Osteoblast (primary cell): Measurements from ENCODE around the gene ITGA6. TPM values are rescaled to one million over a fixed set of nuclear protein-coding genes. Genes with fewer than 3 reads are reported as not detected.

Source experiments
- DNase-seq: peaks from one replicate; pipeline ENCODE4 v3.0.0; 2011; ENCODE audit warnings: low spot score, mixed read lengths; ENCODE audit not compliant: insufficient read length; ENCODE audit errors: missing footprints
- H2AFZ ChIP-seq: 2 replicates; pipeline ENCODE4 v1.6.0; 2011; ENCODE audit warnings: mild to moderate bottlenecking, low read length
- H3K27ac ChIP-seq: 2 replicates; pipeline ENCODE4 v1.5.1; 2011; ENCODE audit warnings: mild to moderate bottlenecking, low read depth, low read length, moderate library complexity
- H3K27me3 ChIP-seq: 2 replicates; pipeline ENCODE4 v1.6.0; 2012; ENCODE audit warnings: mild to moderate bottlenecking, control low read depth, inconsistent platforms, low read length, moderate library complexity; ENCODE audit not compliant: insufficient read depth
- H3K36me3 ChIP-seq: 2 replicates; pipeline ENCODE4 v1.5.1; 2011; ENCODE audit warnings: mild to moderate bottlenecking, low read length, control low read depth, moderate library complexity; ENCODE audit not compliant: insufficient read depth
- H3K4me1 ChIP-seq: 2 replicates; pipeline ENCODE4 v1.5.1; 2011; ENCODE audit warnings: mild to moderate bottlenecking, low read length, control low read depth, moderate library complexity; ENCODE audit not compliant: insufficient read depth
- H3K4me2 ChIP-seq: 2 replicates; pipeline ENCODE4 v1.6.0; 2011; ENCODE audit warnings: mild to moderate bottlenecking, low read length; ENCODE audit not compliant: insufficient read depth
- H3K4me3 ChIP-seq: fragments of 200-600 bp; sonication (generic); 3 replicates; pipeline ENCODE4 v1.5.1; 2012; ENCODE audit warnings: mild to moderate bottlenecking, low read length, inconsistent platforms; ENCODE audit not compliant: insufficient read depth
- H3K79me2 ChIP-seq: 2 replicates; pipeline ENCODE4 v1.6.0; 2012; ENCODE audit warnings: mild to moderate bottlenecking, low read length, control low read depth, inconsistent platforms; ENCODE audit not compliant: insufficient read depth
- H3K9me3 ChIP-seq: 2 replicates; pipeline ENCODE4 v1.5.1; 2011; ENCODE audit warnings: low read depth, low read length, control low read depth
- H4K20me1 ChIP-seq: 2 replicates; pipeline ENCODE4 v1.6.0; 2012; ENCODE audit warnings: mild to moderate bottlenecking, low read length, control low read depth; ENCODE audit not compliant: insufficient read depth
- total RNA-seq: library from RNA; depleted of rRNA; stranded (reverse); fragments of >200 nt; gene quantifications from 2 replicates; pipeline ENCODE4 v1.2.3, GENCODE V29; 2012
- TF ChIP-seq, protein P1 (sequence below): IDR thresholded peaks from 2 replicates; pipeline ENCODE4 v1.5.1; 2011; ENCODE audit warnings: mild to moderate bottlenecking, low read depth, low read length, moderate library complexity; ENCODE audit errors: extremely low read depth

Gene ITGA6
- total RNA-seq, 1 donor: 9.0 TPM

DNA sequence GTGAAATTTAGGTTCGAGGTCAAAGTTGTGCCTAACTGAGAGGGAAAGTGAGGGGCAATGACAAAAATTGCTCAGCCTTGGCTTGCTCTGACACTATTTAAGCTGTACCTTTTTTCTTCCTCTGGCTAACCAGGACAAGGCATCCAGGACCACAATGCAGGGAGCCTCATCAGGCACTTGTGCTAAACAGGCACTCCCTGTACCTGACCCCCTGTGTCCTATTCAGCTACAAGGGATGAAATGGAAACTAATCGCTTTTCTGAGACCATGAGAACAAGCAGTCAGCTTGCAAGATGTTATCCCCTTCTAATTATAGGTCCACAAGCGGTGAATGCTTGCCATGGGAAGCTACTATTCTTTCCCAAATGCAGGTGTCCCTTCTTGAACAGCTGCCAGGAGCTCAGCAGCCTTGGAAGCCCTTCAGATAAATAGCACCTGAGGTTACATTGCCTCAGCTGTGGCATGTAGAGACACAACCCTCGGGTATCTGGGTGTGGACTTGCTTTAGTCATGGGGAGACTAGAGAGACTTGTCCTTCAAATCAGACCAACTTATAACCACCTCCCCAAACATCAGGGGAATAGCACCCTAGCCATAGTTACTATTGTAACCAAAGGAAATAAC is 19.1 kb upstream of the ITGA6 start:
- Histone ChIP-seq H3K4me2 (no peak overlapping the region), H4K20me1 (no peaks in the 10 kb centered on the region), H3K79me2 (no peaks in the 10 kb centered on the region), H2AFZ (no peak overlapping the region), H3K27ac (no peak overlapping the region), H3K27me3 (peaks cover 3% of the 10 kb centered on the region), H3K4me1 (peaks cover 11% of the 10 kb centered on the region), H3K4me3 (no peak overlapping the region), H3K9me3 (no peaks in the 10 kb centered on the region), H3K36me3 (no peaks in the 10 kb centered on the region)
- no peak for DNase-seq
- TF ChIP-seq, protein P1, sequence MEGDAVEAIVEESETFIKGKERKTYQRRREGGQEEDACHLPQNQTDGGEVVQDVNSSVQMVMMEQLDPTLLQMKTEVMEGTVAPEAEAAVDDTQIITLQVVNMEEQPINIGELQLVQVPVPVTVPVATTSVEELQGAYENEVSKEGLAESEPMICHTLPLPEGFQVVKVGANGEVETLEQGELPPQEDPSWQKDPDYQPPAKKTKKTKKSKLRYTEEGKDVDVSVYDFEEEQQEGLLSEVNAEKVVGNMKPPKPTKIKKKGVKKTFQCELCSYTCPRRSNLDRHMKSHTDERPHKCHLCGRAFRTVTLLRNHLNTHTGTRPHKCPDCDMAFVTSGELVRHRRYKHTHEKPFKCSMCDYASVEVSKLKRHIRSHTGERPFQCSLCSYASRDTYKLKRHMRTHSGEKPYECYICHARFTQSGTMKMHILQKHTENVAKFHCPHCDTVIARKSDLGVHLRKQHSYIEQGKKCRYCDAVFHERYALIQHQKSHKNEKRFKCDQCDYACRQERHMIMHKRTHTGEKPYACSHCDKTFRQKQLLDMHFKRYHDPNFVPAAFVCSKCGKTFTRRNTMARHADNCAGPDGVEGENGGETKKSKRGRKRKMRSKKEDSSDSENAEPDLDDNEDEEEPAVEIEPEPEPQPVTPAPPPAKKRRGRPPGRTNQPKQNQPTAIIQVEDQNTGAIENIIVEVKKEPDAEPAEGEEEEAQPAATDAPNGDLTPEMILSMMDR: no peak

DNA sequence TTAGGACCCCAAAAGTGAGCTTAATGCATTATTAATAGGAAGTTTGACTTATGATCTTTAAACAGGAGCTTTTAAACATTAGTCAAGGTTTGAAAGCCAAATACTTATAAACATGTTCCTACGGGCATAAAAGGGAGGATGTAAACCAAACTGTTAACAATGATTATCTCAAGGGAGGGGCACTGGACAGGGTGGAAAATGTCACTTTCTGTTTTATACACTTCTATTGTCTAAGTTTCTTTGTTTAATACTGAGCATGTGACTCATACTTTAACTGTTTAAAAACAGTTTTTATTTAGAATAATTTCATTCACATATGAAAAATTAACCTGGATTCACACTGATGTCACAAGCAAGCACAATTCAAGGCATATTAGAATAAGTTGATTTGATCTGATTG is 18.3 kb upstream of the ITGA6 start:
- Histone ChIP-seq H3K4me1 (peaks cover 11% of the 10 kb centered on the region), H4K20me1 (no peaks in the 10 kb centered on the region), H2AFZ (no peak overlapping the region), H3K27me3 (peaks cover 3% of the 10 kb centered on the region), H3K27ac (no peak overlapping the region), H3K4me3 (no peak overlapping the region), H3K79me2 (no peaks in the 10 kb centered on the region), H3K4me2 (no peak overlapping the region), H3K9me3 (no peaks in the 10 kb centered on the region), H3K36me3 (no peaks in the 10 kb centered on the region)
- DNase-seq: no peak
- TF ChIP-seq, protein P1: no peak

DNA sequence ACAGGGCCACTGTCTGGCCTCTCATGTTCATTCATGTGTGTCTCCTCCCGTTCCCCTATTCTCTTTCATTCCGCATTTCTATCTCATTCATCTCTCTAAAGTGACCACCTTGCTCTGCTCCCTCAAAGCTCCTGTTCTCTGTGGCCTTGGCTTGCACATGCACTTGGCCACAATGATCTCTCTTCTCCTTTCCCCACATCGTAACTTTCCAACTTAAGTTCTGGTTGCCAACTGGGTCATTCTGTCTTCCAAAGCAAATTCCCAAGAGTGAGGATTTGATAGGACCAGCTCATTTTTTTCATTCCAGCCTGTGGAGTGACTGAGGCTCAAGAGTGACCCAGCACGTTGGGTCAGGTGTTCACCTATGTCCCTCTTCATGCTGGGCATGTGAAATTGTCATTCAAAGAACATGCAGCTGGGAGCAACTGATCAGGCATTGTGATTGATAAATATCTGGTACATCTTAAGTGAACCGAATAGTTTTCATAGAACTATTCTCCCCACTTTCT is 14.3 kb upstream of the ITGA6 start:
- no peaks in the 10 kb centered on the region for H3K9me3 ChIP-seq
- H3K79me2 ChIP-seq: no peaks in the 10 kb centered on the region
- H3K4me1 ChIP-seq: no peaks in the 10 kb centered on the region
- no peak overlapping the region for H3K27ac ChIP-seq
- no peak overlapping the region for H2AFZ ChIP-seq
- no peaks in the 10 kb centered on the region for H4K20me1 ChIP-seq
- H3K27me3 ChIP-seq: peaks cover 8% of the 10 kb centered on the region
- H3K4me2 ChIP-seq: no peak overlapping the region
- TF ChIP-seq, protein P1: no peak
- H3K4me3 ChIP-seq: no peak overlapping the region
- no peaks in the 10 kb centered on the region for H3K36me3 ChIP-seq
- DNase-seq: no peak

DNA sequence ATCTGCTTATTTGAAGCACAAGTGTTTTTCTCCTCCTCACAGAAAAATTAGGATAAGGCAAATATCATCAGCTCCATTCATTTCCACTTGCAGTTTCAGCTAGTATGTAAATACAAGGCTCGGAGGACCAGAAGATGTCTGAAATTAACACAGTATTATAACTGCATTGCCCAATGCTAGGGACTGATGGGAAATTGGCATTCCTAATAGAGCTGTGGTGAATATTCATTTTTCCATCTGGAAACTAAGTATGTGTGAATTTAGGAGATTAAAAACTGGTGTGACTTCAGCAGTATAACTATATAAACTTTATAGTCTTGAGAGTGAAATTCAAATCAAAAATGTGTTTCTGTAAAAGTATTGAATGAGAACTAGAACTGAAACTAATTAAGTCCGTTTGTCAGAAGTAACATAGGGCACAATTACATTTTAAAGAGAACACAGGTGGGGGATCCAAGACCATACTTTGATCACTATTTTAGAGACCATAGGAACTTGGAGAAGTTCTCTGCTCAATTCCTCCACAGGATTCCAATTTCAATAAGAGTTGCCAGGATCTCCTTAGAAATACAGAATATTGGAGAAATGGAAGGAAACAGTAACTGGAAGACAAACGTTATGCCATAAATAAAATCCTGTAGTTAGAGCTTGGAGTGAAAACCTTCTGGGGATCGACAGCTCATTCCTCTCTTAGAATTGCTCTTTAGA is 12.1 kb upstream of the ITGA6 start:
- TF ChIP-seq, protein P1: no peak
- H3K9me3 ChIP-seq: no peaks in the 10 kb centered on the region
- H3K79me2 ChIP-seq: no peaks in the 10 kb centered on the region
- no peaks in the 10 kb centered on the region for H3K4me1 ChIP-seq
- no peaks in the 10 kb centered on the region for H4K20me1 ChIP-seq
- no peak overlapping the region for H2AFZ ChIP-seq
- H3K4me3 ChIP-seq: no peak overlapping the region
- peaks cover 4% of the 10 kb centered on the region for H3K27me3 ChIP-seq
- DNase-seq: no peak
- H3K4me2 ChIP-seq: no peak overlapping the region
- no peak overlapping the region for H3K27ac ChIP-seq
- no peaks in the 10 kb centered on the region for H3K36me3 ChIP-seq
